ENCODE data around the gene ATG7. TPM values are rescaled to one million over a fixed set of nuclear protein-coding genes. Genes with fewer than 3 reads are reported as not detected.
A peak's percentile ranks its signal among the peaks of the same experiment; 100 is the strongest.

ATG7 gene
- total RNA-seq, 1 donor from 2014 or later: 42.5 TPM

DNA sequence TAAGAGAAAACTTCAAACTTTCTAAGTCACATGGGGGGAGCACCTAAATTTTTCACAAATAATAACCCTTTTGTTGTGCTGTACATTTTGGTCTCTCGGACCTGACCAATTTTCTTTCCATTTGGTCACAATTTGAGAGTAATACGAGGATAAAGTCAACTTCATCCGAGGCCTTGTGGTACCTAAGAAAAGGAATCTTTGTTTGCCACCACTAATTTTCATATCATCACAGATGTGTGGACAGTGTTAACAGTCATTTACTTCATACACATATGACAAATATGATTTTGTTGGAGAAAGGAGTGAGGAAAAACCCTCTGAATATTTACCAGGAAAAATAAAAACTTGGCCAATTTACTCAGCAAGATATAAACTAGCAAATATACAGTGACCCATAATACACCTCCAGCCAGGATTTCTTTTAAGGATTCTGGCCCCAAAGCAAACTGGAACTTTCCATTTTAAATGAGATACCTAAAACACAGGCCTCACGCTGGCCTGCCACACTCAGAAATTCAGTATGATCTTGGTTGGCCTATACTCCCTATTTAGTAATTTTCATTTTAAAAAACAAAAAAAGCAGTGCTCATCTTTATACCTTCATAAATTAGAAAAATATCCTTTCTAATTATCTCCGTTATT lies 330.8 kb downstream of the ATG7 start:
- Mint-ChIP-seq H3K27me3 (ENCODE audit: unreplicated experiment) (no peaks in the 10 kb centered on the region), H3K4me1 (ENCODE audit: unreplicated experiment) (peaks cover 93% of the 10 kb centered on the region), H3K4me3 (ENCODE audit: unreplicated experiment) (peak overlapping the region; percentile 57), H3K27ac (ENCODE audit: unreplicated experiment) (peak overlapping the region; percentile 100), H3K36me3 (ENCODE audit: unreplicated experiment) (peaks cover 42% of the 10 kb centered on the region), H3K9me3 (ENCODE audit: unreplicated experiment) (no peaks in the 10 kb centered on the region)
- TF ChIP-seq, protein P1, sequence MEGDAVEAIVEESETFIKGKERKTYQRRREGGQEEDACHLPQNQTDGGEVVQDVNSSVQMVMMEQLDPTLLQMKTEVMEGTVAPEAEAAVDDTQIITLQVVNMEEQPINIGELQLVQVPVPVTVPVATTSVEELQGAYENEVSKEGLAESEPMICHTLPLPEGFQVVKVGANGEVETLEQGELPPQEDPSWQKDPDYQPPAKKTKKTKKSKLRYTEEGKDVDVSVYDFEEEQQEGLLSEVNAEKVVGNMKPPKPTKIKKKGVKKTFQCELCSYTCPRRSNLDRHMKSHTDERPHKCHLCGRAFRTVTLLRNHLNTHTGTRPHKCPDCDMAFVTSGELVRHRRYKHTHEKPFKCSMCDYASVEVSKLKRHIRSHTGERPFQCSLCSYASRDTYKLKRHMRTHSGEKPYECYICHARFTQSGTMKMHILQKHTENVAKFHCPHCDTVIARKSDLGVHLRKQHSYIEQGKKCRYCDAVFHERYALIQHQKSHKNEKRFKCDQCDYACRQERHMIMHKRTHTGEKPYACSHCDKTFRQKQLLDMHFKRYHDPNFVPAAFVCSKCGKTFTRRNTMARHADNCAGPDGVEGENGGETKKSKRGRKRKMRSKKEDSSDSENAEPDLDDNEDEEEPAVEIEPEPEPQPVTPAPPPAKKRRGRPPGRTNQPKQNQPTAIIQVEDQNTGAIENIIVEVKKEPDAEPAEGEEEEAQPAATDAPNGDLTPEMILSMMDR (IDR thresholded peaks at IDR 0.05): no peak
- DNase-seq (ENCODE audit: extremely low spot score, unreplicated experiment): no peak

DNA sequence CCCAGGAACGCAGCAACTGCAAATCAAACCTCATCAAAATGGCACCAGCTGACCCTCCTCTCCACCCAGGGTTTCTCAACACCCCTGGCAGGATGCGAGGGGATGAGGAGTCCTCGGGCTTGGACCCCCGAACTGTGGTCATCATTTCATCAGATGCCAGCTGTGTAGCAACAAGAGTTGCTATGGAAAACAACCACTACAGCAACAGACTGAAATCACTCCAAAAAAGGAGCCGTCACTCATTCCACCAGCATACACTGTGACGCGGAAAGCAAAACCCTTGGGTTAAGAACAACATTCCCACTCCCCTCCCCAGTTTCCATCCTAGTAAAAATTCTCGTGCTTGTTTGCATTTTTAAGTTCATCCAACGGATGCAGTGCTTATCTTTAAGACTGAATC lies 331.4 kb downstream of the ATG7 start:
- no peaks in the 10 kb centered on the region for H3K27me3 Mint-ChIP-seq (ENCODE audit: unreplicated experiment)
- peaks cover 37% of the 10 kb centered on the region for H3K36me3 Mint-ChIP-seq (ENCODE audit: unreplicated experiment)
- H3K4me1 Mint-ChIP-seq (ENCODE audit: unreplicated experiment): peaks cover 93% of the 10 kb centered on the region
- peak overlapping the region; percentile 57 for H3K4me3 Mint-ChIP-seq (ENCODE audit: unreplicated experiment)
- DNase-seq (ENCODE audit: extremely low spot score, unreplicated experiment): no peak
- TF ChIP-seq, protein P1 (IDR thresholded peaks at IDR 0.05): no peak
- H3K27ac Mint-ChIP-seq (ENCODE audit: unreplicated experiment): peak overlapping the region; percentile 100
- no peaks in the 10 kb centered on the region for H3K9me3 Mint-ChIP-seq (ENCODE audit: unreplicated experiment)

DNA sequence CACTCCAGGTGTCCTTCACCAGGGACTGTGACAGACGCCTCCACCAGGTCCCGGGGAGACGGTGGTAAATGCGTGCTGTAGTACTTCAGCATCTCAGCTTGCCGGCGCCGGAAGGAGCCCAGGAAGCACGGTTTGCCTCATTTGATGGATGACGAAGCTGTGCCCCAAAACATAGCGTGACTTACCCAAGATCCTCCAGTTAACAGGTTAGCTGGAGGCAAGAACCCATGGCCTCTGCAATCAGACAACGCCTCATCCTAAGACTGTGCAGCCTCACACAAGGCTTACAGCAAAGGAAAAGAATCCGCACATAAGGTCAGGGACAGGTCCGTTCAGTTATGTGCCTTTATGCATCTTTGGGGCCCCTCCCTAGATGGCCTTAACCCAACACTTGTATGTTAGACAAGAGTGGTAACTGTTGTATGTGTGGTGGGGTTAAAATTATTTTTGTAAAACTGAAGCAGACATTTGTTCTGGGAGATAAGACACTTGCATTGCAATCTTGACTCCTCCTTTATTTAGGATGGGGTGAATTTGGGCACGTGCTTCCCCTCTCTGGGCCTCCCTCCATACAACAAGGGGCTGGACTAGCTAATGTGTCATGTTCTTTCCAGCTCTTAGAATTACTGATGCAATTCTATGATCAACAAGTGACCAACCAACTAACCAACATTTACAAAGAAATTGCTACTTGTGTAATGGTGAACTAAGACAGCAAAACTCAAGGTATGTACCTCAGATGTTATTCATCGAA lies 332.1 kb downstream of the ATG7 start:
- H3K27ac Mint-ChIP-seq (ENCODE audit: unreplicated experiment): peak overlapping the region; percentile 100
- no peaks in the 10 kb centered on the region for H3K27me3 Mint-ChIP-seq (ENCODE audit: unreplicated experiment)
- DNase-seq (ENCODE audit: extremely low spot score, unreplicated experiment): no peak
- H3K4me1 Mint-ChIP-seq (ENCODE audit: unreplicated experiment): peaks cover 94% of the 10 kb centered on the region
- peaks cover 34% of the 10 kb centered on the region for H3K36me3 Mint-ChIP-seq (ENCODE audit: unreplicated experiment)
- H3K4me3 Mint-ChIP-seq (ENCODE audit: unreplicated experiment): peak overlapping the region; percentile 57
- H3K9me3 Mint-ChIP-seq (ENCODE audit: unreplicated experiment): no peaks in the 10 kb centered on the region
- TF ChIP-seq, protein P1 (IDR thresholded peaks at IDR 0.05): no peak

DNA sequence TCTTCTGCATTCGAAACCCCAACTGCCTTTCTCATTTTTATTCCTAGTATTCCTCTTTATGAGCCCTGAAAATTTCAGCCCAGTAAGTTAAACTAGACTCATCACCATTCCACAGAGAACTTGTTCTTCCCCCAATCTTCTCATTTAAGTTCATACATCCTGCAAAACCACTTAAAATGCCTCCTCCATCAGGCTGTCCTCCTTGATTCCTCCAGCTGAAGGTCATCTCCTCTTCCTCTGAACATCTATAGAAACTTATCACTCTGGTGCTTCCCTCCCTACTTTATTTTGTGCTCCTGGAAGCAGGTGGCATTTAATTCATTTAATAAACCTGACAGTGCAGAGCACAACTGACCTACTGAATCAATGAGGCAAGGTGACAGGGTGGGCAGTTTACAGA lies 333.2 kb downstream of the ATG7 start:
- Mint-ChIP-seq H3K27ac (ENCODE audit: unreplicated experiment) (peak overlapping the region; percentile 99), H3K4me3 (ENCODE audit: unreplicated experiment) (peak overlapping the region; percentile 36), H3K9me3 (ENCODE audit: unreplicated experiment) (no peaks in the 10 kb centered on the region), H3K36me3 (ENCODE audit: unreplicated experiment) (peaks cover 31% of the 10 kb centered on the region), H3K27me3 (ENCODE audit: unreplicated experiment) (no peaks in the 10 kb centered on the region), H3K4me1 (ENCODE audit: unreplicated experiment) (peaks cover 96% of the 10 kb centered on the region)
- DNase-seq (ENCODE audit: extremely low spot score, unreplicated experiment): no peak
- TF ChIP-seq, protein P1 (IDR thresholded peaks at IDR 0.05): no peak

DNA sequence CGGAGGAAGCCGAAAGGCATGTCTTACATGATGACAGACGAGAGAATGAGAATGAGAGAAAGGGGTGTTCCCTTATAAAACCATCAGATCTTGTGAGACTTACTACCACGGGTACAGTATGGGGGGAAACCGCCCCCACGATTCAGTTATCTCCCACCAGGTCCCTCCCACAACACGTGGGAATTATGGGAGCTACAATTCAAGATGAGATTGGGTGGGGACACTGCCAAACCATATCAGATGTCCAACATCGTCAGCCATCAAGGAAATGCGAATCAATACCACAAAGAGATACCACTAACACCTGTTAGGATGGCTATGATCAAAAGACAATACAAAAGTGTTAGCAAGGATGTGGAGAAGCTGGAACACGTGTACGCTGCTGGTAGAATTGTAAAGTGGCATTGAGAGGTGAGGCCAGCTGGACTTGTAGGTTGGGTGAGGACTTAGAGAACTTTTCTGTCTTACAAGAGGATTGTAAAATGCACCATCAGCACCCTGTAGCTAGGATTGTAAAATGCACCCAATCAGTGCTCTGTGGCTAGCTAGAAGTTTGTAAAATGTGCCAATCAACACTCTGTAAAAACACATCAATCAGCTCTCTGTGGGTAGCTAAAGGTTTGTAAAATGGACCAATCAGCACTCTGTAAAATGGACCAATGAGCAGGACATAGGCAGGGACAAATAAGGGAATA lies 334.0 kb downstream of the ATG7 start:
- Mint-ChIP-seq H3K9me3 (ENCODE audit: unreplicated experiment) (no peaks in the 10 kb centered on the region), H3K27me3 (ENCODE audit: unreplicated experiment) (no peaks in the 10 kb centered on the region), H3K4me3 (ENCODE audit: unreplicated experiment) (no peak overlapping the region), H3K27ac (ENCODE audit: unreplicated experiment) (peak overlapping the region; percentile 99), H3K36me3 (ENCODE audit: unreplicated experiment) (peaks cover 23% of the 10 kb centered on the region), H3K4me1 (ENCODE audit: unreplicated experiment) (peaks cover 96% of the 10 kb centered on the region)
- DNase-seq (ENCODE audit: extremely low spot score, unreplicated experiment): no peak
- TF ChIP-seq, protein P1 (IDR thresholded peaks at IDR 0.05): no peak

All from osteocyte (in vitro differentiated cells).